SH-SY5Y (cell line): ENCODE measurements around the gene PREX1.

Source experiments
- GATA2 ChIP-seq: IDR thresholded peaks from 2 replicates; pipeline ENCODE4 v1.6.1; 2011; ENCODE audit warnings: mild to moderate bottlenecking, low read depth, low read length
- GATA3 ChIP-seq: IDR thresholded peaks from 2 replicates; pipeline ENCODE4 v1.6.1; 2011; ENCODE audit warnings: low read depth, mild to moderate bottlenecking, low read length, moderate library complexity

The PREX1 gene

GRCh38 chr20:48730977-48731376 lies 96.8 kb downstream of the PREX1 start:
- no peak for TF ChIP-seq GATA3
- no peak for TF ChIP-seq GATA2

GRCh38 chr20:48729538-48729937 lies 98.3 kb downstream of the PREX1 start:
- TF ChIP-seq GATA2 (no peak), GATA3 (no peak)

DNA sequence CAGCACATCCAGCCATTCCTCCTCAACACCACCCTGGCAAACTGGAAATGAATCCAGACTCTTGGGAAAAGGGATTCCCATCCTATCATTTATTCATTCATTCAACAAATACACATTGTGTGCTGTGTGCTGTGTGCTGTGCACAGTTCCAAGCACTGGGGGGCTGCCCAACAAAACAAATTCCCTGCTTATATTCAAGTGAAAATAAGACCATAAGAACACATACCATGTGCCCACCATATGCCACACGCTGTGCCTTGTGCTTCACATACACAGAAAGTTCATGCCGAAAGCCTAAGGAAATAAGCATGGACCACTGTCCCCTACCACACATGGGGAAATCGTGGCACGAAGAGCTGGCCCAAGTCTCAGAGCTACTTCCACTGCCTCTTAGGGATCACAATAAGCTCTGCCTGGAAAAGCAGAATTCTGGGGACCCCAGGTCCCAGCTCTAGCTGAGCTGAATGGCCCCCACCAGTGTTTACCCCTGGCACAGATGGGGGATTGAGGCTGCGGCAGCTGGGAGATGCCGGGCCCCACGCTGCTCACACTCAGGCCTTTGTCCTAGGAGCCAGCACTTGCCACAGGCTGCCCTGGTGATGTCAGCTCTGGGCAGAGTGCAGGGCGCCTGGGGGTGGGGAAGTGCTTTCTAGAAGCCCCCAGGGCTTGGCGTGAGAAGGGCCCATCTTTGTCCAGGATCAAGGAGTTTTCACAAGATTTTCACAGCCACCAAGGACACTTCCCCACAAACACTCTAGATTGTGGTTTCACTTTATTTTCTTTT lies 99.6 kb downstream of the PREX1 start:
- TF ChIP-seq GATA3, result no peak
- TF ChIP-seq GATA2, result no peak

- TF ChIP-seq GATA2, result no peak
- no peak for TF ChIP-seq GATA3
Observed at GRCh38 chr20:48727226-48727625, 100.6 kb downstream of the PREX1 start.

DNA sequence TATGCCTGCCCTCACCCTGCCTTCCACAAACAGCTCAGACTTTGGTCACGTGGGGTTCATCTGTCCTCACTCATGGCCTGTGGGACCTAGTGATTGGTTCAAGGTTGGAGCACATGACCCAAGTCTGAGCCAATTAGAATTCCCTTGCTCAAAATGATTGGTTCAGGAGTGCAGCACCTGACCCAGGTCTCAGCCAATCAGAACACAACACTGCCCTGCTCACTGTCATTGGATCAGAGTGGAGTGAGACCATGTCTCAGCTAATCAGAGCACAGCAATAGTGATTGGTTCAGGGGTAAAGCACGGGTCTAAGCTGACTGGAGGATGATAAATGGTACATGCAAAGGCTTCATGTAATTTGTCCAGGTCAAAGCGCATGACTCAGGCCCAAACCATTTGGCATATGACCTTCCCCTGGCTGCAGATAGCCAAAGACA lies 102.2 kb downstream of the PREX1 start:
- TF ChIP-seq GATA3, result no peak
- no peak for TF ChIP-seq GATA2

GRCh38 chr20:48724891-48725554 lies 102.8 kb downstream of the PREX1 start:
- TF ChIP-seq GATA2 (no peak), GATA3 (no peak)

DNA sequence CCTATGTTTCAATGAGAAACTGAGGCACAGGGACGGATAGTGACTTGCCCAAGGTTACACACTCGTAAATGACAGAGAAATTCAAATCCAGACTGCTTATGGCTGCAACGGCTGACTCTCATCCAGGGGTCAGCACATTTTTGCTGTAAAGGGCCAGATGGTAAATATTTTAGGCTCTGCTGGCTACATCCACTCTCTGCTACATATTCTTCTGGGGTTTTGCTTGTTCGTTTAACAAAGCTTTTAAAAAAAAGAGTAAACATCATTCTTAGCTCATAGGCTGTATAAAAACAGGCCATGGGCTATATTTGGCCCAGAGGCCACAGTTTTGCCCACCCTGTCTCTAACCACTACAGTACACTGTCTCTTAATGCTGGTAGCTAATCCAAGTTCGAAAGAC lies 103.4 kb downstream of the PREX1 start:
- TF ChIP-seq GATA3 (no peak), GATA2 (no peak)

DNA sequence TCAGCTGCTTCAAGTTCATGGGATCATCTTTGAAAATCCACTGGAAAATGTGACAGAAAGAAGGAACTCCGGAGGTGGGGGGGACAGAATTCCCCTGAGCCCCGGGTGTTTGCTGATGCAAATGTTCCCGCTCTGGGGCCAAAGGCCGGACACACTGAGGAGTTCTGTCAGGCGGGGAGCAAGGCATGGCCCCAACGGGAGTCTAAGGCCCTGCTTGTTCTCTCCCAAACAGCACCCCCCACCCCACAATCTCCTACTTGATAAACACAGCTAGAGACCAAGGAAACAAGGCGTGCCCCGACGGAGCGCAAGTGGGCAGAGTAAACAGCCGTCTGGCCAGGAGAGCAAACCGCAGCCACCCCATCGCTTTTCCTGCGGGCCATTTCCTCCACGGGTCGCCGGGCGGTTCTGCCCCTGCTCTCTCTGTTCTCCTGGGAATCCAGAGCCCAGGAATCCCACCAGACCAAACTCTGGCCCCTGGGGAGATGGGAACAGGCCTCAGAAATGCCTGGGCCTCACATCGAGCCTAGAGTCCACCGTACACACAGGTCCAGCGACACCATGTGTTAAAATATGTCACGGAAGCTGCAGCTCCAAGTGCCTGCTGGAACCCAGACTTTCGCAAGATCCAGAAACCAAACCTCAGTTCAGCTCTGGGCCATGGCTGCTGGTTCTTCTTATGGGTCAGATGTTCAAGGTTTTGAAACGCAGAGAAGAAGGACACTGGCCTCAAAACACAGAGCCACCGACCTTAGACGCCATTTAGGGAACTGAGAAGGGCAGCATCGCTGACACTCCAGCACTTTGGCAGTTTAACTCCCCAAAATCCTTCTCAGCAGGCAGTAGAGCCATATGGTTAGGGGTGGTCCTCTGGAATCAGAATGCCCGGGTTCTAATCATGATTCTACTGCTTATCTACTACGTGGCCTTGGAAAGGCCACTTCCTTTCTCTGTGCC lies 104.2 kb downstream of the PREX1 start:
- TF ChIP-seq GATA2, result no peak
- TF ChIP-seq GATA3, result no peak

- TF ChIP-seq GATA3 (no peak), GATA2 (no peak)
Observed at GRCh38 chr20:48722737-48723191, 105.0 kb downstream of the PREX1 start.

GRCh38 chr20:48722002-48722731 lies 105.6 kb downstream of the PREX1 start:
- no peak for TF ChIP-seq GATA2
- no peak for TF ChIP-seq GATA3

- TF ChIP-seq GATA2, result no peak
- TF ChIP-seq GATA3, result no peak
Observed at GRCh38 chr20:48721324-48722001, 106.3 kb downstream of the PREX1 start.

DNA sequence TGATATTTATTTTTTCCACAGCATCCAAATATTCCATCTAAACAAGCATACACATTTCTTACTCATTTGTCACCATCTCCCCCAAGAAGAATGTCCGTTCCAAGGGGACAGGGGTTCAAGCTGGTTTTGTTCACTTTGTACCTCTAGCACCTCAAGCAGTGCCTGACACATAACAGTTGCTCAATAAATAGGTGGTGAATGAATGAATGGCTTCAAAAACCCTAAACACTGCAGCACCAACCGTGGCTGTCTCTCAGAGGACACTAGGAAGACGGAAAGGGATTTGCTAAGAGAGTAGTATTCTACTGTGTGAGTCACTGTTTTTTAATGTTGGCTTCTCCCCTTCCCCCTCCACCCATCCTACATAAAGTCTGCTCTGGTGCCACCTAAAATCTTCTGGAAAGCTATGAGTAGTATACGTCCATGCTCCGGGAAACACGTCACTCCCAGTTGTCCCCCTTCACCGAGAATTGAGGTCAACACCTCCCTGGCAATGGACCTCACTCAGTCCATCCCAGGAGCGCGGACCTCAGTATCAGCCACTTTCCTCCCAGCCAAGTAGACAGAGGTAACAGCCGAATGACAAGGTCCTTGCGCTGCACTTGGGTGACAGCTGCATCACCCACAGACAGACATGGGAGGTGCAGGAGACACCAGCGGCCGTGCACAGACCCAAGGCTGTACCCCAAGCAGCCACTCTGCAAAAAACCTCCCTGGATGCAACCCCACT lies 107.4 kb downstream of the PREX1 start:
- TF ChIP-seq GATA2 (no peak), GATA3 (no peak)

DNA sequence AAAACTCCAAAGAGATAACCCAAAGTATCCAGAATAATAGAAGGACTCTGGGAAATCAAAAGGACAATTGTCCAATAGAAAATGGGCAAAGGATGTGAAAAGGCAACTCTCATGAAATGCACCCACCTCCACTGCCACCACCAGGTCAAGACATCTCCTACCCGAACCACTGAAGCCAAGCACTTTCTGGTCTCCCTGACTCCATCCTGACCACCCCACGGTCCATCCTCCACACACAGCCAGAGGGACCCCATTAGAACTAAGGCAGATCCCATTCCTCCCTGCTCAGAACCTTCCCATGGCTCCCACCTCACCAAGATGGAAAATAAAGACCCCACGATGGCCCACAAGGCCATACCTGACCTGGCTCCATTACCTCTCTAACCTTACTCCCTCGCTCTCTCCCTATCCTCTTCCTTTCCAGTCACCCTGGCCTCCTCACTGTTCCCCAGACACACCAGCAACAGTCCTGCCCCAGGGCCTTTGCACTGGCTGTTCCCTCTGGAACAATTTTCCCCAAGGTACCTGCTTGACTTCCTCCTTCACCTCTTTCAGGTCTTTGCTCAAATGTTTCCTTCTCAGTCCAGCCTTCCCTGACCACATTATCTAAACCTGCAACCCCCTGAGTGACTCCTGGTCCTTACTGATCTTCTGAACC lies 108.1 kb downstream of the PREX1 start:
- TF ChIP-seq GATA3 (no peak), GATA2 (no peak)
